ENCODE results near the gene PATL1. TPM values are rescaled to one million over a fixed set of nuclear protein-coding genes. Genes with fewer than 3 reads are reported as not detected.

PATL1 gene
- polyA plus RNA-seq, 1 of the 3 experiments (the other 2 are of a cell fraction), result 20.5 TPM

DNA sequence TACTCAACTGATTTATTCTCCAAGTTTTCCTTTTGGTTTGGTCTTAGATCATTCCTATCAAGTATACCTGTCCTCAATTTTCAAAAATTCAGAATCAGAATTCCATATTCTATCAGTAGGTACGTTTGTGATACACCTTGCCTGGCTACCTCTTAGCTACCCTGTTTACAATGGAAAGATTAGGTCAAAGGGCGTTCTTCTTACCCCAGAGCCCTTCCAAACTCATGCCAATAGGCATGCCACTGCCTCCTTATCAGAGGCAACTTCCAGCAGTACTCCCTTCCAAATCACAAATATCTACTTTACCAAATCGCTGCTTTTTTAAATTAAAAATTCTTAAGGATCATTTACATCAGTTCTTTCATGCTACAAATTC, 1.0 kb downstream of the PATL1 start:
- Histone ChIP-seq H3K9me3 (no peaks in the 10 kb centered on the region), H3K79me2 (ENCODE audit: insufficient read depth) (peaks cover 59% of the 10 kb centered on the region), H3K27me3 (ENCODE audit: insufficient read depth) (no peaks in the 10 kb centered on the region), H3K27ac (ENCODE audit: low read depth in 2 of 2, low read length in 1 of 2) (peak overlapping the region in 1 of 2 experiments; percentile 95; a peak in 1 of 4 replicates), H3K4me2 (peak overlapping the region; percentile 80), H3K36me3 (replicated peaks in 1 of 2; ENCODE audit: control insufficient read depth in 1 of 2, insufficient read depth in 2 of 2, low read length in 1 of 2) (peaks cover 37 to 41% of the 10 kb centered on the region in 2 experiments), H2AFZ (ENCODE audit: low read depth) (no peak overlapping the region), H3F3A (replicated peaks; ENCODE audit: insufficient read depth) (peaks cover 11% of the 10 kb centered on the region), H4K20me1 (ENCODE audit: insufficient read depth) (peaks cover 13% of the 10 kb centered on the region; the same call in 1 of the 2 replicates), H3K4me1 (ENCODE audit: control insufficient read depth in 1 of 2, insufficient read depth in 2 of 2, low read depth in 1 of 2, low read length in 1 of 2) (peaks cover 13 to 16% of the 10 kb centered on the region in 2 experiments; a peak in 3 of 4 replicates), H3K9ac (peak overlapping the region; percentile 88), H3K9me2 (no peaks in the 10 kb centered on the region), H3K4me3 (ENCODE audit: low read depth in 2 of 2, low read length in 1 of 2) (peak overlapping the region; percentile 88 to 92)
- no peak for DNase-seq
- 44% methylated on average over 3 of the region's 3 CpGs for WGBS (ENCODE audit: low lambda C conversion rate)
- POLR2A ChIA-PET, result no interaction called here
- CTCF ChIA-PET, result no interaction called here
- no peak for TF ChIP-seq TAF1 (IDR thresholded peaks at IDR 0.05; ENCODE audit: borderline replicate concordance, low read depth, low read length)
- TF ChIP-seq, protein P1, sequence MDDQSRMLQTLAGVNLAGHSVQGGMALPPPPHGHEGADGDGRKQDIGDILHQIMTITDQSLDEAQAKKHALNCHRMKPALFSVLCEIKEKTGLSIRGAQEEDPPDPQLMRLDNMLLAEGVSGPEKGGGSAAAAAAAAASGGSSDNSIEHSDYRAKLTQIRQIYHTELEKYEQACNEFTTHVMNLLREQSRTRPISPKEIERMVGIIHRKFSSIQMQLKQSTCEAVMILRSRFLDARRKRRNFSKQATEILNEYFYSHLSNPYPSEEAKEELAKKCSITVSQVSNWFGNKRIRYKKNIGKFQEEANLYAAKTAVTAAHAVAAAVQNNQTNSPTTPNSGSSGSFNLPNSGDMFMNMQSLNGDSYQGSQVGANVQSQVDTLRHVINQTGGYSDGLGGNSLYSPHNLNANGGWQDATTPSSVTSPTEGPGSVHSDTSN (IDR thresholded peaks at IDR 0.05), result no peak
- no peak for TF ChIP-seq NRF1 (IDR thresholded peaks at IDR 0.05; ENCODE audit: low read depth, low read length)
- TF ChIP-seq, protein P2, sequence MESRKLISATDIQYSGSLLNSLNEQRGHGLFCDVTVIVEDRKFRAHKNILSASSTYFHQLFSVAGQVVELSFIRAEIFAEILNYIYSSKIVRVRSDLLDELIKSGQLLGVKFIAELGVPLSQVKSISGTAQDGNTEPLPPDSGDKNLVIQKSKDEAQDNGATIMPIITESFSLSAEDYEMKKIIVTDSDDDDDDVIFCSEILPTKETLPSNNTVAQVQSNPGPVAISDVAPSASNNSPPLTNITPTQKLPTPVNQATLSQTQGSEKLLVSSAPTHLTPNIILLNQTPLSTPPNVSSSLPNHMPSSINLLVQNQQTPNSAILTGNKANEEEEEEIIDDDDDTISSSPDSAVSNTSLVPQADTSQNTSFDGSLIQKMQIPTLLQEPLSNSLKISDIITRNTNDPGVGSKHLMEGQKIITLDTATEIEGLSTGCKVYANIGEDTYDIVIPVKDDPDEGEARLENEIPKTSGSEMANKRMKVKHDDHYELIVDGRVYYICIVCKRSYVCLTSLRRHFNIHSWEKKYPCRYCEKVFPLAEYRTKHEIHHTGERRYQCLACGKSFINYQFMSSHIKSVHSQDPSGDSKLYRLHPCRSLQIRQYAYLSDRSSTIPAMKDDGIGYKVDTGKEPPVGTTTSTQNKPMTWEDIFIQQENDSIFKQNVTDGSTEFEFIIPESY (IDR thresholded peaks at IDR 0.05; ENCODE audit: borderline replicate concordance, low read depth), result no peak
- TF ChIP-seq, protein P3, sequence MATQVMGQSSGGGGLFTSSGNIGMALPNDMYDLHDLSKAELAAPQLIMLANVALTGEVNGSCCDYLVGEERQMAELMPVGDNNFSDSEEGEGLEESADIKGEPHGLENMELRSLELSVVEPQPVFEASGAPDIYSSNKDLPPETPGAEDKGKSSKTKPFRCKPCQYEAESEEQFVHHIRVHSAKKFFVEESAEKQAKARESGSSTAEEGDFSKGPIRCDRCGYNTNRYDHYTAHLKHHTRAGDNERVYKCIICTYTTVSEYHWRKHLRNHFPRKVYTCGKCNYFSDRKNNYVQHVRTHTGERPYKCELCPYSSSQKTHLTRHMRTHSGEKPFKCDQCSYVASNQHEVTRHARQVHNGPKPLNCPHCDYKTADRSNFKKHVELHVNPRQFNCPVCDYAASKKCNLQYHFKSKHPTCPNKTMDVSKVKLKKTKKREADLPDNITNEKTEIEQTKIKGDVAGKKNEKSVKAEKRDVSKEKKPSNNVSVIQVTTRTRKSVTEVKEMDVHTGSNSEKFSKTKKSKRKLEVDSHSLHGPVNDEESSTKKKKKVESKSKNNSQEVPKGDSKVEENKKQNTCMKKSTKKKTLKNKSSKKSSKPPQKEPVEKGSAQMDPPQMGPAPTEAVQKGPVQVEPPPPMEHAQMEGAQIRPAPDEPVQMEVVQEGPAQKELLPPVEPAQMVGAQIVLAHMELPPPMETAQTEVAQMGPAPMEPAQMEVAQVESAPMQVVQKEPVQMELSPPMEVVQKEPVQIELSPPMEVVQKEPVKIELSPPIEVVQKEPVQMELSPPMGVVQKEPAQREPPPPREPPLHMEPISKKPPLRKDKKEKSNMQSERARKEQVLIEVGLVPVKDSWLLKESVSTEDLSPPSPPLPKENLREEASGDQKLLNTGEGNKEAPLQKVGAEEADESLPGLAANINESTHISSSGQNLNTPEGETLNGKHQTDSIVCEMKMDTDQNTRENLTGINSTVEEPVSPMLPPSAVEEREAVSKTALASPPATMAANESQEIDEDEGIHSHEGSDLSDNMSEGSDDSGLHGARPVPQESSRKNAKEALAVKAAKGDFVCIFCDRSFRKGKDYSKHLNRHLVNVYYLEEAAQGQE (IDR thresholded peaks at IDR 0.05; ENCODE audit: low read depth, low read length), result no peak
- TF ChIP-seq MXI1 (IDR thresholded peaks at IDR 0.05; ENCODE audit: low read depth, low read length), result no peak
- TF ChIP-seq SIN3A (IDR thresholded peaks at IDR 0.05; ENCODE audit: borderline replicate concordance, low read depth, low read length), result no peak
- no peak for TF ChIP-seq POLR2AphosphoS5 (IDR thresholded peaks at IDR 0.05; ENCODE audit: low read depth, low read length)
- TF ChIP-seq, protein P4, sequence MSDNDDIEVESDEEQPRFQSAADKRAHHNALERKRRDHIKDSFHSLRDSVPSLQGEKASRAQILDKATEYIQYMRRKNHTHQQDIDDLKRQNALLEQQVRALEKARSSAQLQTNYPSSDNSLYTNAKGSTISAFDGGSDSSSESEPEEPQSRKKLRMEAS (IDR thresholded peaks at IDR 0.05; ENCODE audit: low read depth), result no peak
- TF ChIP-seq, protein P5, sequence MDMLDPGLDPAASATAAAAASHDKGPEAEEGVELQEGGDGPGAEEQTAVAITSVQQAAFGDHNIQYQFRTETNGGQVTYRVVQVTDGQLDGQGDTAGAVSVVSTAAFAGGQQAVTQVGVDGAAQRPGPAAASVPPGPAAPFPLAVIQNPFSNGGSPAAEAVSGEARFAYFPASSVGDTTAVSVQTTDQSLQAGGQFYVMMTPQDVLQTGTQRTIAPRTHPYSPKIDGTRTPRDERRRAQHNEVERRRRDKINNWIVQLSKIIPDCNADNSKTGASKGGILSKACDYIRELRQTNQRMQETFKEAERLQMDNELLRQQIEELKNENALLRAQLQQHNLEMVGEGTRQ (IDR thresholded peaks at IDR 0.05; ENCODE audit: borderline replicate concordance, low read depth, low read length), result no peak
- no peak for TF ChIP-seq TEAD4 (IDR thresholded peaks at IDR 0.05; ENCODE audit: borderline replicate concordance, insufficient read depth)
- TF ChIP-seq YY1 (IDR thresholded peaks at IDR 0.05; ENCODE audit: low read depth), result no peak
- TF ChIP-seq SMC3 (IDR thresholded peaks at IDR 0.05; ENCODE audit: low read depth, low read length), result no peak
- TF ChIP-seq, protein P6, sequence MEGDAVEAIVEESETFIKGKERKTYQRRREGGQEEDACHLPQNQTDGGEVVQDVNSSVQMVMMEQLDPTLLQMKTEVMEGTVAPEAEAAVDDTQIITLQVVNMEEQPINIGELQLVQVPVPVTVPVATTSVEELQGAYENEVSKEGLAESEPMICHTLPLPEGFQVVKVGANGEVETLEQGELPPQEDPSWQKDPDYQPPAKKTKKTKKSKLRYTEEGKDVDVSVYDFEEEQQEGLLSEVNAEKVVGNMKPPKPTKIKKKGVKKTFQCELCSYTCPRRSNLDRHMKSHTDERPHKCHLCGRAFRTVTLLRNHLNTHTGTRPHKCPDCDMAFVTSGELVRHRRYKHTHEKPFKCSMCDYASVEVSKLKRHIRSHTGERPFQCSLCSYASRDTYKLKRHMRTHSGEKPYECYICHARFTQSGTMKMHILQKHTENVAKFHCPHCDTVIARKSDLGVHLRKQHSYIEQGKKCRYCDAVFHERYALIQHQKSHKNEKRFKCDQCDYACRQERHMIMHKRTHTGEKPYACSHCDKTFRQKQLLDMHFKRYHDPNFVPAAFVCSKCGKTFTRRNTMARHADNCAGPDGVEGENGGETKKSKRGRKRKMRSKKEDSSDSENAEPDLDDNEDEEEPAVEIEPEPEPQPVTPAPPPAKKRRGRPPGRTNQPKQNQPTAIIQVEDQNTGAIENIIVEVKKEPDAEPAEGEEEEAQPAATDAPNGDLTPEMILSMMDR (IDR thresholded peaks at IDR 0.05), result no peak
- no peak for TF ChIP-seq FOSL2 (IDR thresholded peaks at IDR 0.05; ENCODE audit: borderline replicate concordance, low read depth)
- TF ChIP-seq RFX5 (IDR thresholded peaks at IDR 0.05; ENCODE audit: low read length), result no peak
- TF ChIP-seq RCOR1 (IDR thresholded peaks at IDR 0.05; ENCODE audit: low read length), result no peak
- no peak for TF ChIP-seq GABPA (IDR thresholded peaks at IDR 0.05; ENCODE audit: low read depth)

All from SK-N-SH (cell line).